SH-SY5Y (cell line): ENCODE measurements around the gene B3GALT4.

ENCODE experiments used
- GATA2 ChIP-seq: IDR thresholded peaks from 2 replicates; pipeline ENCODE4 v1.6.1; 2011; ENCODE audit warnings: mild to moderate bottlenecking, low read depth, low read length
- GATA3 ChIP-seq: IDR thresholded peaks from 2 replicates; pipeline ENCODE4 v1.6.1; 2011; ENCODE audit warnings: low read depth, mild to moderate bottlenecking, low read length, moderate library complexity

DNA sequence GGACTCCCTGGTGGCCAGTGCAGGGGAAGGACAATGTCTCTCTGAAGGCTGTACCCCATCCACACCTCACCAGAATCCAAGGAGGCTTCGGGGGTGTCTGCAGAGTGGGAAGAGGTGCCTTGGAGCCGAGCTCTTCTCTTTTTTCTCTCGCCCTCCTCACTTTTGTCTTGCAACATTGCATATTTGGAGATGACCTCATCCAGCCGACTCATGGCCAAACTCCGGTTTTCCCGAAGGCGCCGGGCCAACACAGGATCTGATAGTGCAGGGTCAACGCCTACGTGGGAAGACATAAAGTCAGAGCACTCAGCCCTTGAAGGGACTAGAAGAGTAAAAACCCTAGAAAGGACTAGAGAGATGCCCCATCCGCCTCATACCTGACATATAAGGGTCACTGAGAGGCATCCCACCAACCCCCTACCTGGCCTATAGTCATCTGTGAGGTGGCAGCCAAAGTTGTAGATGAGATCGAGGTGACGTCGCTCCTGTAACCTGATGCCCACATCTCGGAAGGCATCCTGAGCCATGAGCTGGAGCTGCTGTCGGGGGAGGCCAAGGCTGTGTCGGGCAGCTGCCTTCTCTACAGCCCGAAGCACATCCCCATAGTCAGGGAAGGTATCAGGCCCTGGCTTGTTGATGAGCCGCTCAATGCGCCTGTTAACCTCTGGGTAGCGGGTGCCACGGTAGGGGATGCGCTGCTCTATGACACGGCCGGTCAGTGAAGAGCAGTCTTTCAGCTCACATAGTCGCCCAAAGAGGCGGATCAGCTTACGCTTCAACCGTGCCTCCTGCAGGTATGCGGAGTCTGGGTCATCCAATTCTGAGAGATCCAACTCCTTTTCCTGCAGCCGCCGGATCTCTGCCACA lies 43.6 kb downstream of the B3GALT4 start:
- TF ChIP-seq GATA2 (no peak), GATA3 (no peak)
